ENCODE measurements around the gene PARP6.

GRCh38 chr15:72306211-72306785, 33.9 kb upstream of the PARP6 start:
- TF ChIP-seq POLR2A (IDR thresholded peaks at IDR 0.05) (no peak), CTCF (IDR thresholded peaks at IDR 0.05) (no peak)

Data from prostate gland (tissue), 2 donors.